Stimulated activated CD4-positive, alpha-beta T cell treated with anti-CD3 and anti-CD28 coated beads, Interleukin-12 subunit alpha, Interleukin-12 subunit beta, amount 100 ng/mL, for 48 hours (primary cell): Measurements from ENCODE around the gene JAM2.
"Not testable (repeated sequence)": the region's sequence is repeated elsewhere in the genome, so short reads cannot be mapped to it uniquely, and the experiment has no call there.

Source experiments
- DNase-seq, 3 donors: peaks; one replicate each; pipeline ENCODE4 v3.0.0-alpha.2; 2020; ENCODE audit warnings: low read depth in 2 of 3, low spot score in 1 of 3

JAM2 gene, protein sequence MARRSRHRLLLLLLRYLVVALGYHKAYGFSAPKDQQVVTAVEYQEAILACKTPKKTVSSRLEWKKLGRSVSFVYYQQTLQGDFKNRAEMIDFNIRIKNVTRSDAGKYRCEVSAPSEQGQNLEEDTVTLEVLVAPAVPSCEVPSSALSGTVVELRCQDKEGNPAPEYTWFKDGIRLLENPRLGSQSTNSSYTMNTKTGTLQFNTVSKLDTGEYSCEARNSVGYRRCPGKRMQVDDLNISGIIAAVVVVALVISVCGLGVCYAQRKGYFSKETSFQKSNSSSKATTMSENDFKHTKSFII

DNA sequence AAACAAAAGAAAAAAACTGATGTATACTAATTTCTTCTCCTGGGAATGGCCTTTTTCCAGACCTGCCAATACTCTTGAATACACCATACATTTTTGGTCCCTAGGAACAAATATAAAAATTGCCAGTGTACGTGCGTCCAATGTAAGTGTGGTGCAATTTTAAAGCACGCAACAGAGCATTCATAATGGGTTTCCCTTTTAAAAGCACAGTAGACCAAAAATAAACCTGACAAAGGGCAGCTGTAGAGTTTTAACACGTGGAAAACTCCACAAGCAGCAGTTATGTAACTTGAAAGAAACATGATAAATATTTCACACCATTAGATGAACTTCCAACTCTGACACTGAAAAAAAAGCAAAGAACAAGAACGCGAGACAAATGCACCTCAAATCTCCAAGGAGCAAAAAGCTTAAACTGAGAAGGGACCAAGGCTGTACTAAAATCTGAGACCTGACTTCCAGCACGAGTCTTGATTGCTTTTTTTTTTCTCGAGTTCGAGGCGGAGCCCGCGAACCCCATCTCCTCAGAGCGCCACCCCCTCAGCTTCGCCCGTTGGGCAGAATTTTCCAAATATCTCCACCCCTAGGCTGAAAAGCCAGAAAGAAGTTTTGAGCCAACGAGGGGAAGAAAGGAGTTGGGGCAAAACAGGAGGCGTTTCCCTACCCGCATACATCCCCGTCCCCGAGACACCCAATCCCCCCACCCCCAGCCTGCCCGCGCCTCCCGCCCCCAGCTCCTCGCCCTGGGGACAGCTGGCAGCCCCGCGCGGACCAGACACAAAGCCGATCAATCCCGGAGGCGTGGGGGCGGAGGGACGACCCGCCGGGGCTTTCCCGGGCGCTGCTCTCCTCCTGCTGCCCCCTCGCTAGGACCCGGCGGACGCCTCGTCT, at the start of gene JAM2:
TSS of gene JAM2 (plus strand) at position 599 of the 891 bp plus-strand sequence. CDS start 564 bp downstream, outside the sequence.
- DNase-seq = peak in 2 of 3 donors; percentile 14 to 26

DNA sequence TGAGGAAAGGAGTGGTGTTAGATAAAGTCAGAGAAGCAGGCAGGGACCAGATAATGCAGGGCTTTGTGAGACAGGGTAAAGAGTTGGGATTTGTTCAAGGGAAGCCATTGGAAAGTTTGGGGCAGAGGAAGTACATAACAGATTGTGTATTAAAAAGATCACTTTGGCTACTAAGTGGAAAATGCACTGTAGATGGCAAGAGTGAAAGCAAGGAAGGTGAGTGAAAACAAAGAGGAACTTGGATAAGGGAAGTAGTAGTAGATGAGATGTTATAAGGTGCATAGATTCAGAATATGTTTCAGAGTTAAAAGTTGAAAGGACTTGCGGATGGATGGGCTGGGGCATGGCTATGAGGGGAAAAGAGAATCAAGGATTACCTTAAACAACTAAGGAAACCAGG, 49.2 kb upstream of the JAM2 start:
- DNase-seq = no peak

DNA sequence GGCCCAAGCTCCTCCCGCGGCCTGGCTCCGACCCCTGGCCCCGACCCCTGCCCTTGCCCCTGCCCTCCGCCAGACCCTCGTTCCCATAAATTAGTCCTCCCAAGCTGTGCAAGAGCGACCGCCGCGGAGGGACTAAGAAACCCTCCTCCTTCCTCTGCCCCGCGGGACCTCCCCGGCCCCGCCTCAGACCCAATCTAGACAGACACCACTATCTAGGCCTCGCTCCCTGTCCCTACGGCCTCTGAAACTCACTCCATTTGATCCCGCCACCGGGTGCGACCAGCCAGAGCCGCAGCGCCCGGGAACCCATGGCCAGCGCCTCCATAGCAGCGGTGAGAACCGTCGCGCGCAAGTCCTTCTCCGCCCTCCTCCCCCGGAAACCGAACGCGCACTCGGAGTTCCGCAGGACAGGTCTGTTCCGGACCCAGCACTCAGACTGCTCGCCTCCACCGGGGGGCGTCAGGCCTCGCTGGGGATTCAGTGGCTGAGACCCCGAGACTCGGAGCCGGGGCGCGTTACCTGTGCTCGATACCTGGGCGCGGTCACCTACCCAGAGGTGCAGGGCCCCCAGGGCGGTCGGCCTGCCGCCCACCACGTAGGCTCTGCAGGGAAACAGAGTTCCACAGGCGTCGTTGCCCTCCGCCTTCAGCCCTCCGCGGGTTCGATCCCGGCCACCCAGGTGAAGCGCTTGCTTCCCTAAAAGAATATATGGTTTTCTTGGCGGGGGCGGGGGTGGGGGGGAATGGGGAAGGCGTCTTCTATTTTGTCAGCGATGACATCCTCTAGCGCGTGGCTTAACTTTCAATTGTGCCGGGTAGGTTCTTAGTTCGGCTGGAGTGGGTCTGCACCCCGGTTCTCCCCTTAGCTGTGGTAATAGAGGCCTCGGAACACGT, 31.7 kb upstream of the JAM2 start, which contains the start of gene MRPL39:
TSS of gene MRPL39 (minus strand) at position 331 of the 893 bp plus-strand sequence. CDS start at position 325, 6 bp downstream.
- DNase-seq = peak; percentile 82 to 84 (median 83)

DNA sequence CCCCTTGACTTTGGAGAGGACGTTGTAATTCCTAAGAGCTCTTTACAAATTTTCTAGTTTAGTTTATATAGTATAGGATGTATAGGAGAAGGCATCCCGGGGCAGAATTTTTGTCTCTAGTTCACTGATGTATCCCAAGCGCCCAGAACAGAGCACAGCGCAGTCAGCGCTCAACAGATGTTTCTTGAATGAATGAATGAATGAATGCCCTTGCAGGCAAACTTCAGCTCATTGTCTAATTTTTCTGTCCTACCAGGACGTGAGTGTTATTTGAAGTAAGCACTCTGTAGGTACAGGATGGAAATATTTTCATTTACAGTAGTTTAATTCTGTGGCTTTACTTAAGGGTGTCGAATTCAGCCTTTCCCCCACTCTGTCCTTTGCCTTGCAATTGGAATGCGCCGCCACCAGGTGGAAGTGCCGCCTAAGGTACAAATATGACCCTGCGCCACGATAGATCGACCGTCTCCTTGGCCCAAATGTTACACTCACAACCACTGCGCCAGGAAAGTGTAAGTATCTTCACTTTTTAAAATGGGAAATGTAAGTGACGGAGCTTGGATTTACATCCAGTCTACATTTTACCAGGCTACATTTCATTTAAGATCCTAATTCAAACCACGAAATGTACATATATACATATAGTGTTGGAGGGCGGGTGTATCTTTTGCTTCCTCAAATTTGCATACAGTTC, 30.9 kb upstream of the JAM2 start:
- DNase-seq = peak; percentile 68 to 73 (median 69)

DNA sequence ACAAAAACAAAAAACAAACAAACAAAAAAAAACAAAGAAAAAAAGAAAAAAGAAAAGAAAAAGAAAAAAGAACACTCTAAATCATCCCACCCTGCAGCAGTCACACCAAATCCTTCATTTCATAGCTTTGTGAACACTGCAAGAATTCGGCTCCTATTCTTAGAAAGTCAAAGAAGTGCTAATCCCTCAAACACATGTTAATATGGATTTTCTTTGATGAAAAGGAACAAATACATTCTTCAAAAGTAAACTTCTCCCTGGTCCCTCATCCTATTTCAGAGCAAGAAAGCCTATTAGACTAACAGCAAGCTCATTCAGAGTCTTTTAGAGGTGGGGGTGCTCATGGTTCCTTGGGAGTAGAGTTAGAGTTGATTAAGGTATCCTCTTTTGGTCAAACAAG, 24.6 kb upstream of the JAM2 start:
- DNase-seq = no peak

DNA sequence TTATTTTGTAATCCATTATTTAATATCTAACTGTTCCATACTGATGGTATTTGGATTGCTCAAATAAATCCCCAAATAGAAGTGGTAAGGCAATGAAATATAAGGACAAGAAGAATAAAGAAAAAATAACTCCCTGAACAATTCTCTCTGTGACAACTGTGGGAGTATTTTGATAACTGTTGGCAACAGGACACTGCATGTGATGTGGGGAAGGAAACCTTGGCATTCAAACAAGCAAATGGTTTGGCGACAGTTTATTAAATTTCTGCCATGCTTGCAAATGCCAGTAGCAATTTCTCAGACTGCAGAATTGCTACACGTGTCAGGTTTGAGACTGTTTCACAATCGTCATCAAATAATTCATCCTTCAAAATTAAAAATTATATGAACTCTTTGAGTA, 23.2 kb upstream of the JAM2 start:
- DNase-seq = no peak

DNA sequence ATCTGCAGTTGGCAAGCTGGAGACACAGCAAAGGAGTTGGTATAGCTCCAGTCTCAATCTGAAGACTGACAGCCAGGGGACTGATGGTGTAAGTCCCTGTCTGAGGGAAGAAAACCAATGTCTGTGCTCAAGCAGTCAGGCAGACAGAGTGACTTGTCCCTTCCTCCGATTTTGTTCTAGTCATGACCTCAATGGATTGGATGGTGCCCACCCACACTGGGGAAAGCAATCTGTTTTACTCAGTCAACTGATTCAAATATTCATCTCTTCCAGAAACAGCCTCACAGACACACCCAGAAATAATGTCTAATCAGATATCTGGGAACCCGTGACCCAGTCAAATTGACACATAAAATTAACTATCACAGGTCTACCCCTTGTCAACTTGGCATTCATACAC, 19.9 kb upstream of the JAM2 start:
- DNase-seq = no peak

DNA sequence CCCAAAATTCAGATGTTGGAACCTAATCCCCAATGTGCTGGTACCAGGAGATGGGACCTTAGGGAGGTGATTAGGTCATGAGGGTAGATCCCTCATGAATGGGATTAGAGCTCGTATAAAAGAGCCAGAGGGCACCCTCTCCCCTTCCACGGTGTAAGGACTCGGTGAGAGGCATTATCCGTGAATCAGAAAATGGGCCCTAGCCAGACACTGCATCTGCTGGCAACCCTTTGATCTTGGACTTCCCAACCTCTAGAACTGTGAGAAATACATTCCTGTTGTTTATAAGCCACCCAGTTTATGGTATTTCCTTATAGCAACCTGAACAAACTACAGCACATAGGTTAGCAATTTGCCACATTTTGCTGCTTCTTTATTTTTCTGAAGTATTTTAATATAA, 14.5 kb upstream of the JAM2 start:
- DNase-seq = no peak

DNA sequence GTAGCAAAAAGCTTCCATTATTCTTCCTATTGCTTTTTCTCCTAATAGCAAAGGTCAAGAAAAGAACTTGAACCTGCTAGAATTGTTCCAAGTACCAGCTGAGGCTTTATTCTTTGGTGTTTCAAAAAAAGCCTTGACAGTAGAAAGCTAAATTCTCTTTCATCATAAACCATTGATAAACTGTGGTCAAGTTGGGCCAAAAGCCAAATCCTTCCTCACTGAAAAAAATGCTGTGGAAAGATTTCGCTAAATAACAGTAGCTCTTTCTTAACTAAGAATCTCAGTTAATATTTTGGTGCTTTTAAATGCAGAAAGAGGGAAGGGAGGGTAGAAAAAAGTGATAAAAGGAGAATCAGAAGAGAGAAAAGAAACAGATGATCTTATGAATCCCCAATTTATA, 14.0 kb upstream of the JAM2 start:
- no peak for DNase-seq

DNA sequence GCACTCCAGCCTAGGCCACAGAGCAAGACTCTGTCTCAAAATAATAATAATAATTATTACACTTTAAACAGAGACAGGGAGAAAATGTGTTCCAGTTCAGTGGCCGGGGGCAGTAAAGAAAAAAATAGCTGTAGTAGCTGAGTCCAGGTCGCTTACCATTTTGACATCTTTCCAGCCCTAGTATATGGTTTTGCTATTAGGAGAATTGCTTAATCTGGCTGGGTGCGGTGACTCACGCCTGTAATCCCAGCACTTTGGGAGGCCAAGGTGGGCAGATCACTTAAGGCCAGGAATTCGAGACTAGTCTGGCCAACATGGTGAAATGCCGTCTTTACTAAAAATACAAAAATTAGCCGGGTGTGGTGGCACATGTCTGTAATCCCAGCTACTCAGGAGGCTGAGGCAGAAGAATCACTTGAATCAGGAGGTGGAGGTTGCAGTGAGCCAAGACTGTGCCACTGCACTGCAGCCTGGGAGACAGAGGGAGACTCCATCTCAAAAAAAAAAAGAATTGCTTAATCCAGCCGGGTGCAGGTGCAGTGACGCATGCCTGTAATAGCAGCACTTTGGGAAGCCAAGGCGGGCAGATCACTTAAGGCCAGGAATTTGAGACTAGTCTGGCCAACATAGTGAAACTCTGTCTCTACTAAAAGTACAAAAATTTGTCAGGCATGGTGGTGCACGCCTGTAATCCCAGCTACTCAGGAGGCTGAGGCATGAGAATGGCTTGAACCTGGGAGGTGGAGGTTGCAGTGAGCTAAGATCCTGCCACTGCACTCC, 13.1 kb upstream of the JAM2 start:
- DNase-seq = not testable (repeated sequence)

DNA sequence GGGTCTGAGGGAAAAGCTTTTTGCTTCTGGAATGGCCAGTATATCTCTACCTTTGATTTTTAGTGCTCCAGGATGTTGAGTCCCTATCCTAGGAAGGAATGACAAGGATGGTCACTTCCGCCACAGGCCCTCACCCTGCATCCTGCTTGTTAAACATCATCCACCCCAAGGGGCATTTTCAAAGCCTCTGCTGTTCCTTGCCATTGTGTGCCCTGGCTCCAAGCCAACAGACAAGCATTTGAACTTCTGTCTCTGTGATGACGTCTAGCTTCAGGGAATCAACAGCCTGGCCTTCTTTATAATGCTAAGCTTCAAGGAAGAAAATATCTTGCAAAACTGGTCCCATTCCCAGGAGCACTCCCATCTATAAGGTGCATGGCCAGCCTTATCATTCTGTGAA, 12.3 kb upstream of the JAM2 start:
- DNase-seq = no peak

DNA sequence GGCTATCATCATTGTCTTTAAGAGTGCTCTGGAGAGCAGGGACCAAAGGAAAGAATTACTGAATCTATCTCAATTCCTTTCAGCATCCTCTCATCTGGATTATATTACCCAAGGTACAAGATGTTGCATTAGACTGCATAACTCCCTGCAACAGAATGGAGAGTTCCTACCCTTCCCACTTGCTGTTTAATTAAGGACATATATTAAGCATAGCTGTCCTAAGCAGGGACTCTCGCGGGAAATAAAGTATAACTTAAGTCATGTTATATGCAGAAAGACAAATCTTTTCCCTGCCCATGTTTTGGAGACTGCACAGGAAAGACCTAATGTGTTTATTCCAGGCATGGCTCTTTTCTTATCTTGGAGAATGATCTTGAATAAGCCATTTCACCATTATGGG, 6.8 kb upstream of the JAM2 start:
- DNase-seq = no peak

DNA sequence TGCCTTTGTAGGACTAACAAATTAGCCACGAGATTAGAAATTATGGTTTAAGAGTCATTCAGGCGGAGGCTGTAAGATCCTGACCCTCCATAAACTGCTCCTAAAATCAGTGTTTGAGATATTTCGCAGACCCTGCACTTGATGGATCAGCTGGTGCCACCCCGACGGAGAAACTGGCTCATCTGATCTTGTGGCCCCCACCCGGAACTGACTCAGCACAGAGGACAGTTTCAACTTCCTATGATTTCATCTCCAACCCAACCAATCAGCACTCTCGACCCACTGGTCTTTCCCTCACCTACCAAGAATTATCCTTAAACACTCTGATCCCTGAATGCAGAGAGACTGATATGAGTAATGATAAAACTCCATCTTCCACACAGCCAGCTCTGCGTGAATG, 3.7 kb upstream of the JAM2 start:
- DNase-seq = no peak

DNA sequence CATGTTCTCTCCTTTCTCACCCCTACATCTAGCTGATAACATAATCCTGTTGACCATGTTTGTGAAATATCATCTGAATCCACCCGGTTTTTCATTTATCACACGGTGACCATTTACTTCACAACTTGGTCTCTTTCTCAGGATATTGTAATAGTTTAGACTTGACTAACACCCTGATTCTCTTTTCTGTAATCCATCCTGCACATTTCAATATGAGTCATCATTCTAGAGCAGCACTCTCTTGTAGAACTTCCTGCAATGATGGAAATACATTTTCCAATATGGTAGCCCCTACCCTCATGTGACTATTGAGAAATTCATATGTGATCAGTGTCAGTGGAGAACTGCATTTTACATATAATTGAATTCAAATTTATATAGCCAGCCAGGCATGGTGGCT, 2.3 kb upstream of the JAM2 start:
- no peak for DNase-seq

DNA sequence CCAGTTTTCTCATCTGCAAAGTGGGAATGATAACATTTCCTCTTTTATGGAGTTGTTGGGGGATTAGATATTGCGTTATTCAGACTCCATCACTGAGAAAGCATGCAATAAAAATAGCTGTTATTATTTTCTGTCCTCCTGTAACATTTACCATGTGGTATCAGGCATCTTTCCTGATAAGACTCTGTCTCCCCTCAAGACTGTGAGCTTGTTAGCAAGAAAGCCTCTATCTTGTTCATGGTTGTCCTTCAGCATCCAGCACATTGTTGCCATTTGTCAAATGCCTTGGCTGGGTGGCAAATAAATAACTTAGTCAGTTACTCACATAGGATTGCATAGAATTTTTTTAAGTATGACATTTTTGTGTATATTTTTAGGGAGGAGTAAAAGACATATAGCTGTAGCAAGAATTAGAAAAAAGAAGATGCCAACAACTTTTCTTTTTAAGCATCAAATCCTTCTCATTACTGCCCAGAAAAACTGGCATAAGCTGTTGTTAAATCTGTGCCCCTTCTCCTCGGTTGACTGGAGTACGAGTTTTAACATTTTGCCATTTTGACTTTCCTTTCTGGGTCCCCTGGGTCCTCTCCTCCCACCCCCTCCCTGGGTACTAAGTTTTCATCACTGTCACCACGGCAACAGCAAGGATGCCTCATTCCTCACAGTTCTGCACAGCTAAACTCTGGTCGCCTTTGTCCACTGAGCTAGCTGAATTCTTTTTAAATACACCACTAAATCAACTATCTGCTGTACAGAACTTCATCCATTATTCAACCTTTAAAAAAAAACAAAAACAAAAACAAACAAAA, 1.0 kb upstream of the JAM2 start:
- DNase-seq = no peak

DNA sequence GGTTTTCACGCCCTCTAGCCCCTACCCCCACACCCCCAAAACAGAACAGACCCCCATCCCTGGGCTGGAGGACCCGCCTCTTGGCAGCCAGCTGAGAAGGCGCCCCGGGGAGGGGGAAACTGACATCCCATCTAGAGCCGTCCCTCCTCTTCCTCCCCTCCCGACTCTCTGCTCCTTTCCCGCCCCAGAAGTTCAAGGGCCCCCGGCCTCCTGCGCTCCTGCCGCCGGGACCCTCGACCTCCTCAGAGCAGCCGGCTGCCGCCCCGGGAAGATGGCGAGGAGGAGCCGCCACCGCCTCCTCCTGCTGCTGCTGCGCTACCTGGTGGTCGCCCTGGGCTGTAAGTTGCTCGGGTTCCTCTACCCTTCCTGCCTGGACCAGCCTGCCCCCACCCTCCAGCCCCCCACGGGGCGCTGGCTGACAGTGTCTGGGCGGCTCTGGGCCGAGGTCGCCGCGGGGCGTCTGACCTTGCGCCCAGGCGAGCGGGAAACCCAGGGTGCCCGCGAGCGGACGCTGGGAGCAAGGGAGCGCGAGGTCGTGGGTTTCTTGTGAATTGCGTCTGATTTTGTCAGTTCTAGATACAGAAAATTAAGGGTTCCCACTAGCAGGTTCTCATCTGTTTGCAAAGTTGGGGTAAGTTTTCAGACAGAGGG, 618 bp downstream of the JAM2 start:
- peak in 2 of 3 donors; percentile 6 to 21 for DNase-seq

DNA sequence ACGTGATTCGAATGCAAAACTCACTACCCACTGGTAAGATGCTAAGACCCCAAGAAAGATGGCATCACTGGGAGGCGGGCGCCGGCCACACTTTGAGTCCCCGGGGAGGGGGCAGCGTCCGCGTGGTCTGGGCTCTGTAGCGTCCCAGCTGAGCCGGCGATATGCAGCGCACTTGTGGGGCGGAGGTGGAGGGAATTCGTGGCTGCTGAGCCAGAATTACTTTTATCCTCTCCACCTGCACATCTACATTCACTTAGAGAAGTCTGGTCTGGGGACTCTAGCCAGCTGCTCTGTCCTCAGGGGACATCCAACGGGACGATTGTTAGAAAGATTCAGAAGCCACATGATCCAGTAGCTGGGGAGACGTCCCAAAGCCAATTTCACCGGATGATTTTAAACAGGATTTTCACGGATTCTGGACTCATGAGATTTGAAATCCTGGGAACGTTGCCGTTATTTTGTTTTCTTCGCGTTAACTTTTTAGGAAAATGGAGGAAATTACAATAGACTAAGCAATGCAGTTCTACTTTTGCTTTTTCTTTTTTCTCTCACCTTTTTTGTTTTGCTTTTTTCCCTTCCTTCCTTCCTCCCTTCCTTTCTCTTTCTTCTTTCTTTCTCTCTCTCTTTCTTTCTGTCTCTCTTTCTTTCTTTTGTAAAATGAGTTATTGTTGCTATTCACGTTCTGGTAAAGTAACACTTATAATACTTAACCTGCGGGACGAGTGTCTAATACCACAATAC, 1.3 kb downstream of the JAM2 start:
- no peak for DNase-seq

DNA sequence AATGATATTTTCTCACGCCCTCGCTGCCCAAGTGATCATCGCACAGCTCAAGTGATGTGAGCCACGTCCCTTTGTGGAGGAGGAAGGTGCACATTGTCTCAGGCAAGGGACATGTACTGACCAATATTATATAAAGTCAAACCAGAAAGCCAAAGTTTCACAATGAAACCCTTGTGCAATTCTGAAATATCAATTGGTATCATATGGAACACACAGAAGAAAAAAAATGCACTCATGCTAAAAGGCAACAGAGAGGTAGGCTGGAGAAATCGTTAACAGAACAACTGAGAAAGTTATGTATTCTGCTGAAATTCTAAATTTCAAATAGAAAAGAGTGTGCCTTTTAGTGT, 1.9 kb downstream of the JAM2 start:
- DNase-seq = no peak
